ENCODE measurements around the gene GPR75. TPM values are rescaled to one million over a fixed set of nuclear protein-coding genes. Genes with fewer than 3 reads are reported as not detected.

GPR75 gene
- total RNA-seq, 4 donors from 2014 or later: 1.2 to 4.6 (median 2.8) TPM

DNA sequence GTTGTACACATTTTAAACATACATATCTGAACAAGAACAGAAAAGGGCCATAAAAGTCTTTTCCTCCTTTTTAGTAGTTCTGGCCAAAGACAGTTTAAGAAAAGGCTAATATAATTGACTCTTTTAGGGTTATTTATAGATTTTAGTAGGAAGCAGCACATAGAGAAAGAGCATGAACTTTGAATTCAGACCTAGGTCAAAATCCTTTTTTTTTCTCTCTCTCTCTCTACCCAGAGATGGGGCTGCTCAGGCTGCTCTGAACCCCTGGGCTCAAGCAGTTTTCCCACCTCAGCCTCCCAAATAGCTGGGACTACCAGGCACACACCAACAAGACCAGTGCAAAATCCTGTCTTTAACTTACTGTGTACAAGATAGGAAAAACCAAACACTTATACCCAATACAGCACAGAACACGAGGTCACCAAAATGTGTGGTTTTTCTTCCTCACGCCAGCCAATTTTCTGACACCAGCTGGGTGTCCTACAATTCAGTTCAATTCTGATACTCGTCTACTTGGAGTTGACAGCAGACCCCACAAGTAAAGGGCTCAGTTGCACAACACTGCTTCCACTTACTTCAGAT is 40.8 kb downstream of the GPR75 start:
- WGBS: 92% methylated on average over 3 of the region's 3 CpGs
- TF ChIP-seq CTCF (IDR thresholded peaks at IDR 0.05) (no peak), EP300 (IDR thresholded peaks at IDR 0.05) (no peak), POLR2A (IDR thresholded peaks at IDR 0.05; ENCODE audit: low read depth) (no peak), POLR2AphosphoS5 (IDR thresholded peaks at IDR 0.05) (no peak)
- Histone ChIP-seq H3K36me3 (peaks cover 12 to 59% (median 45%) of the 10 kb centered on the region in 4 donors), H3K27ac (replicated peaks in 1 of 4) (no peak overlapping the region), H3K4me1 (no peaks in the 10 kb centered on the region), H3K27me3 (no peaks in the 10 kb centered on the region), H3K4me3 (no peak overlapping the region), H3K9me3 (no peaks in the 10 kb centered on the region)
- intact Hi-C loops (cut with DNase I): no loop called here
- DNase-seq (ENCODE audit: extremely low spot score): no peak

DNA sequence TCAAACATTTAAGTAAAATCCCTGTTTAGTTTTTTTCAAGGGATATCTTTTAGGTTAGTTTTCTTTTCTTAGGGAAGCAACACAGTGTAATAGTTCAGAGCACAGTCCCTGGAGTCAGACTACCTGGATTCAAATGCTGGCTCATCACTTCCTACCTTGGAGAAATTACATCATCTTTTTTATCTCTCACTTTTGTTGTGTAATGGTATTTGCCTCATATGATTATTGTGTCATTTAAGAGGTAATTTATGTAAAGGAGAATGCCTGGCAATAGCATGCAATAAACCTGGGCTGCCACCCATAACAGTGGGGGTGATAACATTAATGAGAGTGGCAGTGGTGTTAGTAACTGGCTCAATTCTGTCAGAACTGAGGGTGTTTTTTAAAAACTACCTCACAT is 46.6 kb downstream of the GPR75 start:
- Histone ChIP-seq H3K27ac (replicated peaks in 1 of 4) (no peak overlapping the region), H3K4me3 (no peak overlapping the region), H3K9me3 (no peaks in the 10 kb centered on the region), H3K36me3 (peaks cover 47 to 98% (median 78%) of the 10 kb centered on the region in 4 donors), H3K4me1 (no peaks in the 10 kb centered on the region), H3K27me3 (no peaks in the 10 kb centered on the region)
- DNase-seq (ENCODE audit: extremely low spot score): no peak
- intact Hi-C loops (cut with DNase I): no loop called here
- TF ChIP-seq POLR2AphosphoS5 (IDR thresholded peaks at IDR 0.05) (no peak), CTCF (IDR thresholded peaks at IDR 0.05) (no peak), EP300 (IDR thresholded peaks at IDR 0.05) (no peak), POLR2A (IDR thresholded peaks at IDR 0.05; ENCODE audit: low read depth) (no peak)

DNA sequence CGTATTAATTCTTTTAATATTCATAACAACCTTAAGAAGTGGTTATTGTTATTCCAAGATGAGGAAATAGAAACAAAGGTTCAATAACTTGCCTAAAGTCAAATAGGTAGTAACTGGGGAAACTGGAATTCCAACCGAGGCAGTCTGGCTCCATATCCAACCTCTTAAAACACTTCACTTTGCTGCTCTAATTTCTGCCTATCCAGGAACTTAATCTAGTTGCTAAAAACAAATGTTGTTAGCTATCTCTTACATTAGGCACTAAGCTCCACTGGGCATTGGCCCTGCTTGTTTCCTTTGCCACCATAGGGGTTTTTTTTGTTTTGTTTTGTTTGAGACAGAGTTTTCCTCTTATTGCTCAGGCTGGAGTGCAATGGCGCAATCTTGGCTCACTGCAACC is 48.2 kb downstream of the GPR75 start:
- Histone ChIP-seq H3K27me3 (no peaks in the 10 kb centered on the region), H3K27ac (replicated peaks in 1 of 4) (no peak overlapping the region), H3K9me3 (no peaks in the 10 kb centered on the region), H3K4me3 (no peak overlapping the region), H3K4me1 (no peaks in the 10 kb centered on the region), H3K36me3 (peaks cover 50 to 98% (median 85%) of the 10 kb centered on the region in 4 donors)
- DNase-seq (ENCODE audit: extremely low spot score): no peak
- intact Hi-C loops (cut with DNase I): no loop called here
- 96% methylated on average over 3 of the region's 3 CpGs for WGBS
- TF ChIP-seq POLR2A (IDR thresholded peaks at IDR 0.05; ENCODE audit: low read depth) (no peak), CTCF (IDR thresholded peaks at IDR 0.05) (no peak), POLR2AphosphoS5 (IDR thresholded peaks at IDR 0.05) (no peak), EP300 (IDR thresholded peaks at IDR 0.05) (no peak)

Small RNA genes lying within 50 kb of the gene (small RNA-seq; reads per million reads assigned to genes)
- 0 reads per million in 3 donors for gene MIR3682

Other genes starting within 250 kb of the GPR75 start
- gene CHAC2, start 92.2 kb downstream of the GPR75 start, total RNA-seq: 1 to 10 TPM; 1.2 to 2.2 (median 2.0) TPM
- 10 to 100 TPM in 3 of 4 donors, 1 to 10 TPM in 1; 10.0 to 15.0 (median 13.2) TPM for gene ASB3, start 73.0 kb downstream of the GPR75 start, total RNA-seq
- 10 to 100 TPM; 54.8 to 81.9 (median 61.1) TPM for gene ERLEC1, start 72.9 kb downstream of the GPR75 start, total RNA-seq
- gene PSME4, start 111.0 kb upstream of the GPR75 start, total RNA-seq: 10 to 100 TPM; 47.5 to 65.8 (median 48.3) TPM